GM21576 (cell line): Measurements from ENCODE around the gene TEX13A.

Source experiments
- ATAC-seq: cut with Tn5 transposase; IDR thresholded peaks from one replicate; pipeline ENCODE4 v1.9.1; 2021; ENCODE audit warnings: mild to moderate bottlenecking, moderate library complexity; ENCODE audit not compliant: unreplicated experiment

The TEX13A gene

DNA sequence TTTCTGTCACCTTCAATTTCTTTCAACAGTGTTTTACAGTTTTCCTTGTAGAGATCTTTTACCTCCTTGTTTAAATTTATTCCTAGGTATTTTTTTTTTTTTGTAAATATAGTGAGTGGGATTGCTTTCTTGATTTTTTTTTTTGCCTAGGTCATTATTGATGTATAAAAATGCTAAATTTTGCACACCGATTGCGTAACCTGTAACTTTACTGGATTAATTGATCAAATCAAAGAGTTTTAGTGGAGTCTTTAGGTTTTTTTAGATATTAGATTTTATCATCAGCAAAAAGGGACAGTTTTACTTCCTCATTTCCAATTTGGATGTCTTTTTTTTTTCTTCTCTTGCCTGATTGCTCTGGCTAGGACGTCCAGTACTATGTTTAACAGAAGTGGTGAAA lies 40.9 kb downstream of the TEX13A start:
- ATAC-seq: no peak

DNA sequence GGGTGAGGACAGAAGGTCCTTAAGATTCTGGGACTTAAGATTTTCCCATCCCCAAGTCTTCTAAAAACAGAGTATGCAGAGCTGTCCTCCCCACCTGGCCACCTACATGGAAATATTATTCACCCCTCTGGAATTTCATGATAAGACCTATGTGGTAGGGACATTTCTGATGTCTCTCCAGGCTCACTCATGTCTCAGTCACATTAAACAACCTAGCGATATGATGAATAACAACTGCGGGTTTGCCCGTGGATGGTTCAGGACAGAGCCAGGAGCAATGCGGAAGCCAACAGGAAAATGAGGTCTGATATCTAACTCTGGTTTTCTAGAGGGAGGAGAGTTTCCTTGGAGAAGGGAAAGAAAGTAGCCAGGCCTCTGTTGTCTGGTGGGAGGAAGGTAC lies 47.4 kb downstream of the TEX13A start:
- ATAC-seq: no peak
